Vagina (tissue), 2 donors: ENCODE data around the gene ITGB4. TPM values are rescaled to one million over a fixed set of nuclear protein-coding genes. Genes with fewer than 3 reads are reported as not detected.

ENCODE experiments used
- DNase-seq, 2 donors: peaks; one replicate each; pipeline ENCODE4 v3.0.0-alpha.2; 2017; ENCODE audit errors: extremely low spot score in 2 of 2
- H3K27ac ChIP-seq: fragments of 200-600 bp; sonication (generic); one replicate; pipeline ENCODE4 v1.5.1; 2019
- H3K27me3 ChIP-seq: fragments of 200-600 bp; sonication (generic); one replicate; pipeline ENCODE4 v1.5.1; 2019
- H3K36me3 ChIP-seq, 2 donors: fragments of 200-600 bp; sonication (generic); one replicate each; pipeline ENCODE4 v1.5.1; 2017 to 2019
- H3K4me1 ChIP-seq: fragments of 200-600 bp; sonication (generic); one replicate; pipeline ENCODE4 v1.5.1; 2019
- H3K4me3 ChIP-seq, 2 donors: fragments of 200-600 bp; sonication (generic); 1 replicate in 1 of 2; 2 replicates in 1 of 2; pipeline ENCODE4 v1.5.1; 2016 to 2019
- H3K9me3 ChIP-seq: fragments of 200-600 bp; sonication (generic); one replicate; pipeline ENCODE4 v1.5.1; 2019
- CTCF ChIP-seq, 3 experiments: fragments of 450-650 bp in 2 of 3; fragments of 200-600 bp in 1 of 3; sonication (generic) in 1 of 3; IDR thresholded peaks; one replicate each; pipeline ENCODE4 v1.5.1; 2017 to 2019; ENCODE audit warnings: antibody characterized with exemption in 3 of 3, mild to moderate bottlenecking in 2 of 3, moderate library complexity in 2 of 3
- POLR2A ChIP-seq, 2 donors: fragments of 450-650 bp; IDR thresholded peaks; one replicate each; pipeline ENCODE4 v1.6.1; 2017; ENCODE audit warnings: antibody characterized with exemption in 2 of 2, mild to moderate bottlenecking in 2 of 2, moderate library complexity in 2 of 2
- POLR2AphosphoS5 ChIP-seq, 2 donors: sonication (generic); formaldehyde crosslinking; IDR thresholded peaks; one replicate each; pipeline ENCODE4 v1.9.0; 2017; ENCODE audit warnings: antibody characterized with exemption in 2 of 2, mild to moderate bottlenecking in 2 of 2, low read depth in 1 of 2; ENCODE audit not compliant: insufficient read depth in 1 of 2
- intact Hi-C: fragments of 100-400 bp; cut with DNase I; formaldehyde crosslinking; loops from one replicate; pipeline ENCODE4 v1.15.1; 2023
- total RNA-seq: library from RNA; depleted of rRNA; stranded (reverse); fragments of >200 nt; gene quantifications from one replicate; pipeline ENCODE4 v1.2.3, GENCODE V29; 2016

ITGB4 gene
- total RNA-seq, 1 donor from 2014 or later, result 169 TPM

GRCh38 chr17:75695830-75696271, 25.4 kb upstream of the ITGB4 start:
- Histone ChIP-seq H3K4me1 (peaks cover 90% of the 10 kb centered on the region), H3K27ac (peak overlapping the region; percentile 69), H3K4me3 (no peak overlapping the region), H3K9me3 (no peaks in the 10 kb centered on the region), H3K36me3 (peaks cover 0 to 20% of the 10 kb centered on the region in 2 donors), H3K27me3 (no peaks in the 10 kb centered on the region)
- peak in 1 of 2 donors; percentile 90 for DNase-seq
- TF ChIP-seq POLR2AphosphoS5 (IDR thresholded peaks at IDR 0.05; ENCODE audit: insufficient read depth in 1 of 2, low read depth in 1 of 2), result peak in 1 of 2 donors; percentile 29
- no peak for TF ChIP-seq CTCF (IDR thresholded peaks at IDR 0.05)
- intact Hi-C loops, result no loop called here

- H3K4me3 ChIP-seq, result no peak overlapping the region
- intact Hi-C loops, result no loop called here
- H3K27ac ChIP-seq, result peak overlapping the region; percentile 69
- H3K4me1 ChIP-seq, result peaks cover 88% of the 10 kb centered on the region
- H3K36me3 ChIP-seq, result peaks cover 0 to 36% of the 10 kb centered on the region in 2 donors
- no peaks in the 10 kb centered on the region for H3K27me3 ChIP-seq
- TF ChIP-seq POLR2AphosphoS5 (IDR thresholded peaks at IDR 0.05; ENCODE audit: insufficient read depth in 1 of 2, low read depth in 1 of 2) (no peak), POLR2A (IDR thresholded peaks at IDR 0.05) (no peak), CTCF (IDR thresholded peaks at IDR 0.05) (no peak)
- no peak for DNase-seq
- H3K9me3 ChIP-seq, result no peaks in the 10 kb centered on the region
Measured at GRCh38 chr17:75697651-75698291, 23.5 kb upstream of the ITGB4 start.

- peak overlapping the region; percentile 69 for H3K27ac ChIP-seq
- no peak overlapping the region for H3K4me3 ChIP-seq
- TF ChIP-seq POLR2A (IDR thresholded peaks at IDR 0.05) (no peak), POLR2AphosphoS5 (IDR thresholded peaks at IDR 0.05; ENCODE audit: insufficient read depth in 1 of 2, low read depth in 1 of 2) (no peak), CTCF (IDR thresholded peaks at IDR 0.05) (no peak)
- intact Hi-C loops, result no loop called here
- H3K36me3 ChIP-seq, result peaks cover 0 to 45% of the 10 kb centered on the region in 2 donors
- H3K4me1 ChIP-seq, result peaks cover 79% of the 10 kb centered on the region
- no peak for DNase-seq
- no peaks in the 10 kb centered on the region for H3K9me3 ChIP-seq
- no peaks in the 10 kb centered on the region for H3K27me3 ChIP-seq
Measured at GRCh38 chr17:75698659-75699058, 22.6 kb upstream of the ITGB4 start.

- intact Hi-C loops, result no loop called here
- DNase-seq, result no peak
- H3K36me3 ChIP-seq, result peaks cover under 1 to 66% of the 10 kb centered on the region in 2 donors
- peak overlapping the region; percentile 80 for H3K27ac ChIP-seq
- no peaks in the 10 kb centered on the region for H3K27me3 ChIP-seq
- H3K9me3 ChIP-seq, result no peaks in the 10 kb centered on the region
- H3K4me1 ChIP-seq, result peaks cover 59% of the 10 kb centered on the region
- TF ChIP-seq POLR2AphosphoS5 (IDR thresholded peaks at IDR 0.05; ENCODE audit: insufficient read depth in 1 of 2, low read depth in 1 of 2) (no peak), CTCF (IDR thresholded peaks at IDR 0.05) (no peak), POLR2A (IDR thresholded peaks at IDR 0.05) (no peak)
- H3K4me3 ChIP-seq, result no peak overlapping the region
Measured at GRCh38 chr17:75701288-75701687, 20.0 kb upstream of the ITGB4 start.

GRCh38 chr17:75703191-75703590, 18.1 kb upstream of the ITGB4 start:
- no peak overlapping the region for H3K27ac ChIP-seq
- intact Hi-C loops, result no loop called here

More at GRCh38 chr17:75703191-75703590, 18.1 kb upstream of the ITGB4 start:
- no peaks in the 10 kb centered on the region for H3K9me3 ChIP-seq
- TF ChIP-seq CTCF (IDR thresholded peaks at IDR 0.05) (no peak), POLR2AphosphoS5 (IDR thresholded peaks at IDR 0.05; ENCODE audit: insufficient read depth in 1 of 2, low read depth in 1 of 2) (no peak), POLR2A (IDR thresholded peaks at IDR 0.05) (no peak)
- H3K4me3 ChIP-seq, result no peak overlapping the region
- no peak for DNase-seq
- H3K36me3 ChIP-seq, result peaks cover 7 to 80% of the 10 kb centered on the region in 2 donors
- H3K4me1 ChIP-seq, result peaks cover 57% of the 10 kb centered on the region
- no peaks in the 10 kb centered on the region for H3K27me3 ChIP-seq
